Ovary (tissue), 9 donors: ENCODE data around the gene HDAC10. TPM values are rescaled to one million over a fixed set of nuclear protein-coding genes. Genes with fewer than 3 reads are reported as not detected.

ENCODE experiments used
- DNase-seq, 5 donors: peaks; one replicate each; pipeline ENCODE4 v3.0.0-alpha.2; 2019 to 2020
- H3K27ac ChIP-seq, 2 donors: fragments of 200-600 bp; one replicate each; pipeline versions ENCODE4 v1.5.1 to v1.8.0; 2019 to 2022
- H3K27me3 ChIP-seq: fragments of 200-600 bp; one replicate; pipeline ENCODE4 v1.8.0; 2022
- H3K36me3 ChIP-seq: fragments of 200-600 bp; sonication (generic); one replicate; pipeline ENCODE4 v1.5.1; 2019
- H3K4me1 ChIP-seq: one replicate; pipeline ENCODE4 v1.8.1; 2013; ENCODE audit warnings: mild to moderate bottlenecking, moderate library complexity; ENCODE audit not compliant: insufficient read depth
- H3K4me3 ChIP-seq: fragments of 200-600 bp; sonication (generic); one replicate; pipeline ENCODE4 v1.5.1; 2017
- H3K9me3 ChIP-seq, 2 donors: fragments of 200-600 bp in 1 of 2; sonication (generic) in 1 of 2; one replicate each; pipeline versions ENCODE4 v1.5.1 to v1.8.1; 2013 to 2019; ENCODE audit warnings: mild to moderate bottlenecking in 1 of 2, moderate library complexity in 1 of 2
- EP300 ChIP-seq: sonication (generic); formaldehyde crosslinking; IDR thresholded peaks from one replicate; pipeline ENCODE4 v1.6.1; 2017; ENCODE audit warnings: antibody characterized with exemption
- POLR2A ChIP-seq: fragments of 450-650 bp; IDR thresholded peaks from one replicate; pipeline ENCODE4 v1.6.1; 2017; ENCODE audit warnings: antibody characterized with exemption, mild to moderate bottlenecking, moderate library complexity
- WGBS, 3 donors: extraction: QIAGEN DNeasy Blood & Tissue Kit in 1 of 3; methylation state at CpG; one replicate each; pipeline versions ENCODE4 v1.1.5 to v1.1.7; 2013 to 2017; 5-methylcytosine and 5-hydroxymethylcytosine counted together
- intact Hi-C, 4 donors: fragments of 100-400 bp; cut with DNase I; formaldehyde crosslinking; loops; one replicate each; pipeline versions ENCODE4 v1.11.0 to v1.15.1; 2022 to 2023
- polyA plus RNA-seq, 2 donors: library from polyadenylated mRNA; stranded (reverse); fragments of 200-250 nt in 1 of 2; fragments of 350-450 nt in 1 of 2; fragmentation: Illumina TruSeq in 1 of 2; extraction: RNeasy Lipid Tissue Mini Kit (QIAGEN cat#74804) in 1 of 2; gene quantifications; one replicate each; pipeline ENCODE4 v1.2.3, GENCODE V29; 2013 to 2014
- total RNA-seq, 7 donors: library from RNA; depleted of rRNA in 2 of 7; stranded (reverse); fragments of >200 nt in 2 of 7; fragmentation: NEBNext Ultra II Directional in 3 of 7; extraction: Animal tissue kit (Norgen Biotek cat#: 25700) in 3 of 7; gene quantifications; one replicate each; pipeline versions ENCODE4 v1.1.0 to v1.2.4, GENCODE V29; 2016 to 2023
- TF ChIP-seq, protein P1 (sequence below), 3 donors: fragments of 450-650 bp in 2 of 3; fragments of 200-600 bp in 1 of 3; IDR thresholded peaks; one replicate each; pipeline versions ENCODE4 v1.5.1 to v1.8.0; 2016 to 2022; ENCODE audit warnings: antibody characterized with exemption in 3 of 3, mild to moderate bottlenecking in 1 of 3
- donor health status: DM: no; HTN: no; CAD: no; lungs with moderate emphysema.
- donor health status: DM: no; HTN: no; CAD: no.
- donor health status: Bipolar disorder and iron deficiency.
- donor health status: DM: yes; HTN: yes; CAD: no.
- donor health status: DM: no; HTN: no; CAD: no.
- donor health status: DM: yes; HTN: yes; CAD: no.

The HDAC10 gene
- total and polyA plus RNA-seq, 9 donors: 2.3 to 44.6 (median 38.9) TPM

DNA sequence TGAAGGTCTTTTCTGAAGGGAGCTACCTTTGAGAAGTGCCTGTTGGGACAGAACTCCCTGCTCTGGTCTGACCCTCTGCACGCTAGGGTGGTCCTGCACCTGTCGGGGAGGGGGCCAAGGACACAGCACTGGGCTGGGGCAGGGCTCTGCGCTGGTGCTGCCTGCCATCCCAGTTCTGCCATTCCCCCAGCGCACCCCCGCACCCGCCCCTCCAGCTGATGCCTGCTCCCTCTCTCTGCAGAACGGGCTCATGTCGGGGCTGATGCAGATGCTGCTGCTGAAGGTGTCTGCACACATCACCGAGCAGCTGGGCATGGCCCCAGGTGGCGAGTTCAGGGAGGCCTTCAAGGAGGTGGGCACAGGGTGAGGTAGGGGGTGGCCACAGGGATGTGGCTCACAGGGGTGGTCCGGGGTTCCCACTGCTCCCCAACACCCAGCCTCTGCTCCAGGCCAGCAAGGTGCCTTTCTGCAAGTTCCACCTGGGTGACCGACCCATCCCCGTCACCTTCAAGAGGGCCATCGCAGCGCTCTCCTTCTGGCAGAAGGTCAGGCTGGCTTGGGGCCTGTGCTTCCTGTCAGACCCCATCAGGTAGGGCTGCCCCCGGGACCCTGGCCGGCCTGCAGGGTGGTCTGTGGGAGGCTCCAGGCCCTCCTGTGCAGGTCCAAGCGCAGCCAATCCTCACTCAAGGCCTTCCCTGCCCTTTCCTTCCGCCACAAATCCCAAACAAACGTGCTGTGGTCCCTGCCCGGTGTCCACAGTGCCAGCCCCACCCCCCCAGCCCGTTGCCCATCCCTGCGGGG lies 53.9 kb downstream of the HDAC10 start:
- WGBS, 3 donors: 80 to 85% (median 82%) methylated on average over 23 of the region's 23 CpGs
- Histone ChIP-seq H3K4me3 (no peak overlapping the region), H3K27ac (no peak overlapping the region), H3K36me3 (no peaks in the 10 kb centered on the region), H3K9me3 (no peaks in the 10 kb centered on the region), H3K27me3 (no peaks in the 10 kb centered on the region), H3K4me1 (peaks cover 4% of the 10 kb centered on the region)
- DNase-seq: peak in 3 of 5 donors; percentile 17 to 39 (median 32)
- intact Hi-C loops: loop anchor here in 1 of 4 donors (10.0 kb wide), 1 partner anchor 242 kb away; no protein-coding TSS in a partner anchor
- TF ChIP-seq POLR2A: no peak
- no peak for TF ChIP-seq EP300
- TF ChIP-seq, protein P1, sequence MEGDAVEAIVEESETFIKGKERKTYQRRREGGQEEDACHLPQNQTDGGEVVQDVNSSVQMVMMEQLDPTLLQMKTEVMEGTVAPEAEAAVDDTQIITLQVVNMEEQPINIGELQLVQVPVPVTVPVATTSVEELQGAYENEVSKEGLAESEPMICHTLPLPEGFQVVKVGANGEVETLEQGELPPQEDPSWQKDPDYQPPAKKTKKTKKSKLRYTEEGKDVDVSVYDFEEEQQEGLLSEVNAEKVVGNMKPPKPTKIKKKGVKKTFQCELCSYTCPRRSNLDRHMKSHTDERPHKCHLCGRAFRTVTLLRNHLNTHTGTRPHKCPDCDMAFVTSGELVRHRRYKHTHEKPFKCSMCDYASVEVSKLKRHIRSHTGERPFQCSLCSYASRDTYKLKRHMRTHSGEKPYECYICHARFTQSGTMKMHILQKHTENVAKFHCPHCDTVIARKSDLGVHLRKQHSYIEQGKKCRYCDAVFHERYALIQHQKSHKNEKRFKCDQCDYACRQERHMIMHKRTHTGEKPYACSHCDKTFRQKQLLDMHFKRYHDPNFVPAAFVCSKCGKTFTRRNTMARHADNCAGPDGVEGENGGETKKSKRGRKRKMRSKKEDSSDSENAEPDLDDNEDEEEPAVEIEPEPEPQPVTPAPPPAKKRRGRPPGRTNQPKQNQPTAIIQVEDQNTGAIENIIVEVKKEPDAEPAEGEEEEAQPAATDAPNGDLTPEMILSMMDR (IDR thresholded peaks at IDR 0.05): no peak

- 83 to 87% (median 86%) methylated on average over 18 of the region's 18 CpGs for WGBS, 3 donors
- DNase-seq: no peak
- intact Hi-C loops: loop anchor here in 1 of 4 donors (10.0 kb wide), 1 partner anchor 241 kb away; no protein-coding TSS in a partner anchor
These were observed 54.8 kb downstream of the HDAC10 start for GRCh38 chr22:50196256-50196655.

More at GRCh38 chr22:50196256-50196655, 54.8 kb downstream of the HDAC10 start:
- no peak overlapping the region for H3K27ac ChIP-seq
- H3K36me3 ChIP-seq: no peaks in the 10 kb centered on the region
- H3K4me1 ChIP-seq: peaks cover 2% of the 10 kb centered on the region
- TF ChIP-seq, protein P1 (IDR thresholded peaks at IDR 0.05): no peak
- no peak for TF ChIP-seq EP300
- no peak for TF ChIP-seq POLR2A
- H3K4me3 ChIP-seq: no peak overlapping the region
- no peaks in the 10 kb centered on the region for H3K9me3 ChIP-seq
- no peaks in the 10 kb centered on the region for H3K27me3 ChIP-seq

Other genes starting within 250 kb of the HDAC10 start
- under 1 TPM in 3 of 7 donors, not detected in 4; 0.10 to 0.18 (median 0.10) TPM for gene IL17REL, start 238.5 kb downstream of the HDAC10 start, total RNA-seq
- under 1 TPM in 1 of 2 donors, not detected in 1; 0.05 TPM for gene IL17REL, start 238.5 kb downstream of the HDAC10 start, polyA plus RNA-seq
- gene TTLL8, start 193.0 kb downstream of the HDAC10 start, total RNA-seq: not detected
- not detected for gene TTLL8, start 193.0 kb downstream of the HDAC10 start, polyA plus RNA-seq
- 1 to 10 TPM in 1 of 7 donors, under 1 TPM in 4, not detected in 2; 0.11 to 1.1 (median 0.35) TPM for gene MLC1, start 165.8 kb downstream of the HDAC10 start, total RNA-seq
- gene MLC1, start 165.8 kb downstream of the HDAC10 start, polyA plus RNA-seq: under 1 TPM; 0.27 to 0.67 TPM
- gene MOV10L1, start 161.3 kb downstream of the HDAC10 start, total RNA-seq: 1 to 10 TPM in 6 of 7 donors, under 1 TPM in 1; 0.94 to 6.3 (median 2.5) TPM
- 1 to 10 TPM; 1.6 to 2.0 TPM for gene MOV10L1, start 161.3 kb downstream of the HDAC10 start, polyA plus RNA-seq
- 1 to 10 TPM; 1.8 to 5.6 (median 3.1) TPM for gene PANX2, start 80.5 kb downstream of the HDAC10 start, total RNA-seq
- gene PANX2, start 80.5 kb downstream of the HDAC10 start, polyA plus RNA-seq: 1 to 10 TPM in 1 of 2 donors, under 1 TPM in 1; 0.27 to 2.0 TPM
- 10 to 100 TPM; 23.5 to 35.2 (median 27.2) TPM for gene TRABD, start 65.4 kb downstream of the HDAC10 start, total RNA-seq
- gene TRABD, start 65.4 kb downstream of the HDAC10 start, polyA plus RNA-seq: 10 to 100 TPM in 1 of 2 donors, under 1 TPM in 1; 0.58 to 25.9 TPM
- gene SELENOO, start 50.3 kb downstream of the HDAC10 start, total RNA-seq: 10 to 100 TPM; 18.9 to 31.1 (median 23.0) TPM
- gene SELENOO, start 50.3 kb downstream of the HDAC10 start, polyA plus RNA-seq: 10 to 100 TPM in 1 of 2 donors, under 1 TPM in 1; 0.40 to 23.4 TPM
- gene TUBGCP6, start 6.2 kb downstream of the HDAC10 start, total RNA-seq: 10 to 100 TPM; 35.9 to 52.2 (median 40.8) TPM
- 10 to 100 TPM in 1 of 2 donors, 1 to 10 TPM in 1; 7.5 to 42.6 TPM for gene TUBGCP6, start 6.2 kb downstream of the HDAC10 start, polyA plus RNA-seq
- gene MAPK12, start 10.4 kb upstream of the HDAC10 start, total RNA-seq: 10 to 100 TPM in 6 of 7 donors, 1 to 10 TPM in 1; 7.9 to 35.3 (median 23.3) TPM
- 10 to 100 TPM in 1 of 2 donors, under 1 TPM in 1; 0.87 to 26.5 TPM for gene MAPK12, start 10.4 kb upstream of the HDAC10 start, polyA plus RNA-seq
- gene MAPK11, start 19.1 kb upstream of the HDAC10 start, total RNA-seq: 10 to 100 TPM in 4 of 7 donors, 1 to 10 TPM in 3; 2.0 to 31.6 (median 12.0) TPM
- 10 to 100 TPM in 1 of 2 donors, under 1 TPM in 1; 0.92 to 13.0 TPM for gene MAPK11, start 19.1 kb upstream of the HDAC10 start, polyA plus RNA-seq
- 100 to 1,000 TPM; 121 to 274 (median 229) TPM for gene PLXNB2, start 56.4 kb upstream of the HDAC10 start, total RNA-seq
- 100 to 1,000 TPM in 1 of 2 donors, 10 to 100 TPM in 1; 26.5 to 135 TPM for gene PLXNB2, start 56.4 kb upstream of the HDAC10 start, polyA plus RNA-seq
- 10 to 100 TPM in 2 of 7 donors, 1 to 10 TPM in 5; 2.6 to 17.3 (median 7.4) TPM for gene DENND6B, start 75.7 kb upstream of the HDAC10 start, total RNA-seq
- gene DENND6B, start 75.7 kb upstream of the HDAC10 start, polyA plus RNA-seq: 1 to 10 TPM in 1 of 2 donors, under 1 TPM in 1; 0.38 to 5.6 TPM
- gene PPP6R2, start 92.1 kb upstream of the HDAC10 start, total RNA-seq: 10 to 100 TPM; 30.1 to 52.9 (median 37.8) TPM
- 10 to 100 TPM in 1 of 2 donors, 1 to 10 TPM in 1; 8.2 to 33.4 TPM for gene PPP6R2, start 92.1 kb upstream of the HDAC10 start, polyA plus RNA-seq
- 10 to 100 TPM; 25.6 to 86.0 (median 65.1) TPM for gene SBF1, start 223.8 kb upstream of the HDAC10 start, total RNA-seq
- 10 to 100 TPM in 1 of 2 donors, 1 to 10 TPM in 1; 1.9 to 36.7 TPM for gene SBF1, start 223.8 kb upstream of the HDAC10 start, polyA plus RNA-seq
- gene ADM2, start 230.3 kb upstream of the HDAC10 start, total RNA-seq: 1 to 10 TPM in 1 of 7 donors, under 1 TPM in 3, not detected in 3; 0.11 to 2.6 (median 0.21) TPM
- gene ADM2, start 230.3 kb upstream of the HDAC10 start, polyA plus RNA-seq: under 1 TPM; 0.01 to 0.03 TPM
- under 1 TPM in 1 of 7 donors, not detected in 6; 0.20 TPM for gene MIOX, start 235.6 kb upstream of the HDAC10 start, total RNA-seq
- gene MIOX, start 235.6 kb upstream of the HDAC10 start, polyA plus RNA-seq: not detected